ENCODE measurements around the gene CPNE5.

- TF ChIP-seq POLR2AphosphoS5 (IDR thresholded peaks at IDR 0.05) (no peak), CTCF (IDR thresholded peaks at IDR 0.05) (no peak), POLR2A (IDR thresholded peaks at IDR 0.05) (no peak)
These were observed 116.9 kb downstream of the CPNE5 start for GRCh38 chr6:36722365-36722764.

Measured in transverse colon (tissue), 4 donors.